ENCODE results near the gene MAP6D1. TPM values are rescaled to one million over a fixed set of nuclear protein-coding genes. Genes with fewer than 3 reads are reported as not detected.
A peak's percentile ranks its signal among the peaks of the same experiment; 100 is the strongest.

Gene MAP6D1
- total and polyA plus RNA-seq, 10 donors: 0.77 to 3.1 (median 1.7) TPM; not detected in 1

DNA sequence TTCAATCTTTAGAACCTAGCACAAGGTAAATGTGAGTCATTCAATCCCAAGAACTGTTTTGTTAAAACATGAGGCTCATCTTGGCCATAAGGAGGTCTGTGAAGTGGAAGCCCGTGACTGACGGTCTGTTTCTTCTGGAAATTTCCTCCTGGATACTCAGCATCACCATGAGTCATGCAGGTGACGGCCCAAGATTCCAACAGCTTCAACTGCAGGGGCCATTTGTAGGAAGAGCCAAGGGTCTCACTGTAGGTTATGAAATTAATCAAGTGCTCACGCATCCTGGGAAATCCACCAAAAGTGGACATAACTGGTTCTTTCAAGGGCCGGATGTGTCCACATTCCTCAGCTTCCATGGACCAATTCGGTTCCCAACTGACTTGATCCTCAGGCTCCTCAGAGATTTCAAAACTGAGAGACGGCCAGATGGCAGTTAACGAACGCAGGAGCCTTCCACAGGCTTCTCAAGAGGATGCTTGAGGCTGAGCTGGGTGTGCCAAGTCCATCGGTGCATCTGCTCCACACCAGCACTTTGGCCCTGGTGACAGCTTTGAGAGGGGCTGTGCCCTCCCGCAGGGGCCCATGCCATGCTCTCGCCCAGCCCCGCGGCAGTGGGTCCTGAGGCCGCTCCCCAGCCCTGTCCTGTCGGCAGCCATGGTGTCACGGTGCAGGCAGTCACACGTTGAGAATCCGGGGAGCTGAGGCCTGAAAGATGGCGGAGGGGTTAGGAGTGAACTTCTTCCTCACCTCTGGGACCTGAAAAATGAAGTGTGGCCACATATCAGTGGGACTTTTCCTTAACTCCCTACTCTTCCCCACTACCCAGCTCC is 8.5 kb downstream of the MAP6D1 start:
- H3K9me3 ChIP-seq: no peaks in the 10 kb centered on the region
- TF ChIP-seq POLR2A (IDR thresholded peaks at IDR 0.05) (no peak), POLR2AphosphoS5 (IDR thresholded peaks at IDR 0.05) (peak in 1 of 3 donors; percentile 24)
- 87 to 94% (median 91%) methylated on average over 11 to 20 of the region's 20 CpGs for WGBS, 5 donors
- H3K27me3 ChIP-seq (replicated peaks in 1 of 7): no peaks in the 10 kb centered on the region
- no peak overlapping the region for H3K27ac ChIP-seq
- H3K36me3 ChIP-seq: peaks cover 0 to 44% (median 6%) of the 10 kb centered on the region in 6 donors
- DNase-seq: peak; percentile 71
- no peaks in the 10 kb centered on the region for H3K4me1 ChIP-seq
- no peak overlapping the region for H3K4me3 ChIP-seq
- intact Hi-C loops (cut with DNase I; ENCODE audit: low total_unique reads): no loop called here

DNA sequence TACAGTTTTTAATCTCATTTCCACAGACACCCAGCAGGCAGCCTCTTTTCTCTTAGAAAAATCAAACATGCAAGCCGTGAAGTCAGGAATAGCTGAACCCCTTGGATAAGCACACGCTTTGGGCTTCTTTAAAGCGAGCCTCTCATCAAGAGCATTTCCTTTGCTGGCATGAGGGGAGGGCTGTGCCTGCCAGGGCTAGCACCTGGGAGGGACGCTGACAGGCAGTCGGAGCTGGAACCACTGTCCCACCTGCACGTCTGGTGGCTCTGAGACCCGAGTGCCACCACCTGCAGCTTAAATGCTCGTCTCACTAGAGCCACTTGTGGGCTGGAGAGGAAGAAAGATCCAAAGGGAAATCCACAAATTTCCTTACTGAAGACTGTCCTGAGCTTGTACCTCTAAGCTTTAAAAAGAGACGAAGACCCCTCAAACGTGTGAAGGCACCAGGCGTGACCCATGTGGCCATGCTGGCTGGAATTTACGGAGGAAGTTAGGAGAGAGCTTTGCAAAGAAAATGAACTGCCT is 9.4 kb downstream of the MAP6D1 start:
- TF ChIP-seq POLR2A (IDR thresholded peaks at IDR 0.05) (no peak), POLR2AphosphoS5 (IDR thresholded peaks at IDR 0.05) (no peak)
- TF ChIP-seq, protein P1, sequence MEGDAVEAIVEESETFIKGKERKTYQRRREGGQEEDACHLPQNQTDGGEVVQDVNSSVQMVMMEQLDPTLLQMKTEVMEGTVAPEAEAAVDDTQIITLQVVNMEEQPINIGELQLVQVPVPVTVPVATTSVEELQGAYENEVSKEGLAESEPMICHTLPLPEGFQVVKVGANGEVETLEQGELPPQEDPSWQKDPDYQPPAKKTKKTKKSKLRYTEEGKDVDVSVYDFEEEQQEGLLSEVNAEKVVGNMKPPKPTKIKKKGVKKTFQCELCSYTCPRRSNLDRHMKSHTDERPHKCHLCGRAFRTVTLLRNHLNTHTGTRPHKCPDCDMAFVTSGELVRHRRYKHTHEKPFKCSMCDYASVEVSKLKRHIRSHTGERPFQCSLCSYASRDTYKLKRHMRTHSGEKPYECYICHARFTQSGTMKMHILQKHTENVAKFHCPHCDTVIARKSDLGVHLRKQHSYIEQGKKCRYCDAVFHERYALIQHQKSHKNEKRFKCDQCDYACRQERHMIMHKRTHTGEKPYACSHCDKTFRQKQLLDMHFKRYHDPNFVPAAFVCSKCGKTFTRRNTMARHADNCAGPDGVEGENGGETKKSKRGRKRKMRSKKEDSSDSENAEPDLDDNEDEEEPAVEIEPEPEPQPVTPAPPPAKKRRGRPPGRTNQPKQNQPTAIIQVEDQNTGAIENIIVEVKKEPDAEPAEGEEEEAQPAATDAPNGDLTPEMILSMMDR (IDR thresholded peaks at IDR 0.05 in 8 of 11, conservative IDR thresholded peaks at IDR 0.05 in 3 of 11): no peak
- Histone ChIP-seq H3K36me3 (peaks cover 0 to 53% (median 14%) of the 10 kb centered on the region in 6 donors), H3K27ac (peak overlapping the region in 3 of 8 donors; percentile 22 to 38 (median 38)), H3K27me3 (replicated peaks in 1 of 7) (no peaks in the 10 kb centered on the region), H3K4me1 (no peaks in the 10 kb centered on the region), H3K9me3 (no peaks in the 10 kb centered on the region), H3K4me3 (no peak overlapping the region)
- intact Hi-C loops (cut with DNase I; ENCODE audit: low total_unique reads): no loop called here
- 74 to 84% (median 80%) methylated on average over 12 of the region's 12 CpGs for WGBS, 5 donors
- DNase-seq: peak; percentile 64

DNA sequence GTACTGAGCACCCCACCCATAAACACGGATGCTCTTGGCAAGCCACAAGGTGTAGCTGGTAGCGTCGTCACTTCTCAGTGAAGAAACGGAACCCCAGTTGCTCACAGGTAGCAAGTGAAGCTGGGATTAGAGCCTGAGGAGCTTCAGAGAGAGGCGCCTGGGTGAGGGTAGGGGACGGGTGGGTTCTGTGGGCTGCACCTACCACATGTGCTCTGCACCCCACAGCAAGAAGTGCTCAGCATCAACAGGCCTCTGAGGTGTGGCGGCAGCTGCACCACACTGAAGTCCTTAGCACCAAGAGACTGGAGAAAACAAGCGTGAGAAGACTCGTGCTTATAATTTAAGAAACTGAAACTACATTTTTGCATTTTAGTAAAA is 9.8 kb downstream of the MAP6D1 start:
- 71 to 80% (median 75%) methylated on average over 9 of the region's 9 CpGs for WGBS, 5 donors
- Histone ChIP-seq H3K4me1 (no peaks in the 10 kb centered on the region), H3K36me3 (peaks cover 0 to 58% (median 19%) of the 10 kb centered on the region in 6 donors), H3K27ac (peak overlapping the region in 3 of 8 donors; percentile 22 to 38 (median 38)), H3K4me3 (no peak overlapping the region), H3K27me3 (replicated peaks in 1 of 7) (no peaks in the 10 kb centered on the region), H3K9me3 (no peaks in the 10 kb centered on the region)
- TF ChIP-seq POLR2A (IDR thresholded peaks at IDR 0.05) (no peak), POLR2AphosphoS5 (IDR thresholded peaks at IDR 0.05) (no peak)
- TF ChIP-seq, protein P1 (IDR thresholded peaks at IDR 0.05 in 8 of 11, conservative IDR thresholded peaks at IDR 0.05 in 3 of 11): no peak
- intact Hi-C loops (cut with DNase I; ENCODE audit: low total_unique reads): no loop called here
- DNase-seq: peak; percentile 47

DNA sequence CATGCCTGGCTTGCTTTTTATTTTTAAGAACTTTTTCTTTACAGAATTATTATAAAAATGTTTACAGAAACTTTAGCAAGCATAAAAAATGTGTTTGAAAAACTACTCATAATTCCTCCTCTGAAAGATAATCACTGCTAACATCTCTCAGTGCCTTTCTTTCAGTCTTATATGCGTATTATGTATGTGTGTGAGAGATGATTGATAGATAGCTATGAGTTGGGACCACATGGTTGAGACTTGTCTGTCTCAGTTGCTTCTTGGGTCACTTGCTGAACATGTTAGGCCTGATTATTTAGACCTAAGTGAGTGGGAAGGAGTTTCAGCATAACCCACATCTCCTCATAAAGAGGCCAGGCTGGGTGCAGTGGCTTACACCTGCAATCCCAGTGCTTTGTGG is 11.1 kb downstream of the MAP6D1 start:
- intact Hi-C loops (cut with DNase I; ENCODE audit: low total_unique reads): no loop called here
- Histone ChIP-seq H3K36me3 (peaks cover 0 to 71% (median 31%) of the 10 kb centered on the region in 6 donors), H3K27ac (no peak overlapping the region), H3K9me3 (no peaks in the 10 kb centered on the region), H3K4me3 (no peak overlapping the region), H3K4me1 (no peaks in the 10 kb centered on the region), H3K27me3 (replicated peaks in 1 of 7) (no peaks in the 10 kb centered on the region)
- DNase-seq: no peak
- TF ChIP-seq POLR2AphosphoS5 (IDR thresholded peaks at IDR 0.05) (no peak), POLR2A (IDR thresholded peaks at IDR 0.05) (no peak)
- TF ChIP-seq, protein P1 (IDR thresholded peaks at IDR 0.05 in 8 of 11, conservative IDR thresholded peaks at IDR 0.05 in 3 of 11): no peak
- 49 to 95% (median 88%) methylated on average over 1 of the region's 1 CpG for WGBS, 5 donors
